BLaER1 treated with 17β-estradiol and CSF1 and Interleukin-3, amounts not matched to agents 10 nM and 100 nM (cell line): ENCODE results near the gene ERGIC2.
"Not testable (repeated sequence)": the region's sequence is repeated elsewhere in the genome, so short reads cannot be mapped to it uniquely, and the experiment has no call there.

ENCODE experiments used
- H3K27ac ChIP-seq, 11 experiments: shearing (Covaris generic); formaldehyde crosslinking; 2 replicates each; pipeline ENCODE4 v1.8.1; 2022
- H3K27me3 ChIP-seq, 11 experiments: shearing (Covaris generic); formaldehyde crosslinking; 2 replicates each; pipeline ENCODE4 v1.8.1; 2022
- H3K36me3 ChIP-seq, 11 experiments: shearing (Covaris generic); formaldehyde crosslinking; 2 replicates each; pipeline ENCODE4 v1.8.1; 2022
- H3K4me1 ChIP-seq, 10 experiments: shearing (Covaris generic); formaldehyde crosslinking; 2 replicates each; pipeline ENCODE4 v1.8.1; 2022
- H3K4me2 ChIP-seq, 11 experiments: shearing (Covaris generic); formaldehyde crosslinking; 2 replicates each; pipeline ENCODE4 v1.8.1; 2022
- H3K4me3 ChIP-seq, 10 experiments: shearing (Covaris generic); formaldehyde crosslinking; 2 replicates each; pipeline ENCODE4 v1.8.1; 2022
- H3K9ac ChIP-seq, 11 experiments: shearing (Covaris generic); formaldehyde crosslinking; 2 replicates each; pipeline ENCODE4 v1.8.1; 2022
- H3K9me3 ChIP-seq, 11 experiments: shearing (Covaris generic); formaldehyde crosslinking; replicated peaks in 1 of 11; 2 replicates each; pipeline ENCODE4 v1.8.1; 2022
- H4K20me1 ChIP-seq, 11 experiments: shearing (Covaris generic); formaldehyde crosslinking; 2 replicates each; pipeline ENCODE4 v1.8.1; 2022
- Cebpa-rat ChIP-seq, 11 experiments: shearing (Covaris generic); IDR thresholded peaks; 2 replicates each; pipeline ENCODE4 v1.8.1; 2022

ERGIC2 gene

DNA sequence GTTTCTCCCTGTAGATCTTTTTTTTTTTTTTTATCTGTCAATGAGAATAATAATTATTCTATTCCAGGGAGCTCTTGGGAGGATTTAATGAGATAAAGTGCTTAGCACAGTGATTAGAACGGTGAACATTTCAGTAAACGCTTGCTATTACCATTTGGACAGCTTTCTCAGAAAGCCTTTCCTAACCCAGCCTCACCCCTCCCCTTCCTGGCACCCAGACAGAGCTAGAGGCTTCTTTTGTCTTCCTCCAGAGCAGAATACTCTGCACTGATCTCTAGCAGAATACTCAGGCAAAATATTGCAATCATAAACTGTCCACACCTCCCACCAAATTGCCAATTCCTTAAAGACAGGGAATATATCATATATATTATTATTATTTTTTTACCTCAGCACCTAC is 66.6 kb downstream of the ERGIC2 start:
- TF ChIP-seq Cebpa-rat (IDR thresholded peaks at IDR 0.05) = no peak
- peaks cover 0 to 54% (median 14%) of the 10 kb centered on the region in 11 experiments; a peak in 11 of 22 replicates for H3K36me3 ChIP-seq
- no peaks in the 10 kb centered on the region for H4K20me1 ChIP-seq

DNA sequence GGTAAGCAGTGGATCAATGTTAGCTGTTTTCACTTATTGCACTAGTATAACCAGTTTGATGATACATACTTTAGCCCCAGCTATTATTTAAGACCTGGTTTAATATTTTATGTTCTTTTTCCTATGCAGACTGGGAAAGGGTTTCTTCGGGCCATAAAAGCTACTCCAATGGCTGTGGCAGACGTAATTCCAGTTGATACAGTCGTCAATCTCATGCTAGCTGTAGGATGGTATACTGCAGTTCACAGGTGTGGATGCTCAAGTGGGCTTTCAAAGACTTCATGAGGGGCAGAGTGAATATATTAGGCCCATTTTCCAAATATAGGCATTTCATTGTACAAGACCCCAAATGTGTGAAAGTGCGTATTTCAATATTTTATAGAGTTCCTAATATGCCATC is 70.1 kb downstream of the ERGIC2 start:
- Histone ChIP-seq H3K9ac (no peak overlapping the region), H3K4me1 (no peaks in the 10 kb centered on the region), H3K4me3 (no peak overlapping the region), H3K27me3 (no peaks in the 10 kb centered on the region), H3K9me3 (no peaks in the 10 kb centered on the region), H4K20me1 (no peaks in the 10 kb centered on the region), H3K27ac (no peak overlapping the region), H3K36me3 (peaks cover 0 to 47% (median 16%) of the 10 kb centered on the region in 11 experiments; a peak in 11 of 22 replicates), H3K4me2 (no peak overlapping the region)
- no peak for TF ChIP-seq Cebpa-rat (IDR thresholded peaks at IDR 0.05)

More for the DNA sequence above, 66.6 kb downstream of the ERGIC2 start:
- Histone ChIP-seq H3K4me2 (no peak overlapping the region), H3K9ac (no peak overlapping the region), H3K9me3 (no peaks in the 10 kb centered on the region), H3K27ac (no peak overlapping the region), H3K4me1 (peaks cover 0 to 18% (median 10%) of the 10 kb centered on the region in 10 experiments; a peak in 16 of 20 replicates), H3K27me3 (no peaks in the 10 kb centered on the region), H3K4me3 (no peak overlapping the region)

DNA sequence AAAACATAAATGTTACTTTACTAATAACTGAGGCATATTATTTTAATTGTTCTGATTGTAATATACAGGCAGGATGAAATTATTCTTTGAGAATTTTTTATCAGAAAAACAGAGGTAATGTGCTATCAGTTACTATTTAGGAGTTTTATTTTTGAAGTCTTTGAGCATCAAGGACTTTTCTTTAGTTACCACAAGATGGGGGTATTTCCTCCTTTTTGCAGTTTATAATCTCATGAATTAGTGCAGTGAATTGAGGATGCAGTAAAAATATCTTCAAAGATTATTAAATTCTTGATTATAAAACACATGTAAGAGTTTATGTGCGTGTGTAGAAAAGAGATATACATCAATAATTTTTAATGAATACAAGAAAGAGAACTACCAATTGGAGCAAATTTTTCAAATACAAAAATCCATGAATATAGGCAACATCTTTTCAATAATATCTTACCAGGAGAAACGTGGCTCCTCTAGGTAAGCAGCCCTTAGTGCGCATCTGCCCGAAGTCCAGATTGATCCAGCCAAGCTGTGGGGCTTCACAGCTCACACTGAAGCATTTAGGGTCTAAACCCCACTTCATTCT is 71.6 kb downstream of the ERGIC2 start:
- TF ChIP-seq Cebpa-rat (IDR thresholded peaks at IDR 0.05) = no peak
- no peak overlapping the region for H3K4me2 ChIP-seq
- no peaks in the 10 kb centered on the region for H3K4me1 ChIP-seq
- no peaks in the 10 kb centered on the region for H4K20me1 ChIP-seq
- H3K9me3 ChIP-seq = no peaks in the 10 kb centered on the region
- H3K9ac ChIP-seq = no peak overlapping the region
- no peaks in the 10 kb centered on the region for H3K27me3 ChIP-seq
- no peak overlapping the region for H3K4me3 ChIP-seq
- peaks cover 0 to 40% (median 16%) of the 10 kb centered on the region in 11 experiments; a peak in 11 of 22 replicates for H3K36me3 ChIP-seq
- H3K27ac ChIP-seq = no peak overlapping the region

DNA sequence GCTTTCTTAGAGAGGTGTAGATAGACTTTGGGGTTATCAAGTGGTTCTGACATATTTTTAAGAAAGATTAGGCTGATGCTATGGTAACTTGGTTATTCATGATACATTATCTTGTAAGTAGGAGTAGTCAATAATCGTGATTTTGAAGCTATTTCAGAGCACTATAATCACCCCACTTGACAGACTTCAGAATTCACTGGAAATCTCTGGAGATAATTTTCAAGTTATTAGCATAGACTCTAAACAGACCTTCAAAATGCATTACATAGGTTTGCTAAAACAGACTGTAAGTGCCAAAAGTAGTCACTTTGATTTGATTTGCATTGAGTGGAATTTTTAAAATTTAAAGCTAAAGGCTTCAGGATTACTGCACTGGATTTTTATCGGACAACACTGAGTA is 74.3 kb downstream of the ERGIC2 start:
- no peaks in the 10 kb centered on the region for H4K20me1 ChIP-seq
- H3K4me3 ChIP-seq = no peak overlapping the region
- H3K9ac ChIP-seq = no peak overlapping the region
- H3K9me3 ChIP-seq = no peaks in the 10 kb centered on the region
- H3K27ac ChIP-seq = no peak overlapping the region
- H3K4me2 ChIP-seq = no peak overlapping the region
- no peaks in the 10 kb centered on the region for H3K27me3 ChIP-seq
- no peak for TF ChIP-seq Cebpa-rat (IDR thresholded peaks at IDR 0.05)
- H3K36me3 ChIP-seq = peaks cover 0 to 25% (median 5%) of the 10 kb centered on the region in 11 experiments; a peak in 7 of 22 replicates
- H3K4me1 ChIP-seq = no peaks in the 10 kb centered on the region

GRCh38 chr12:29306266-29306665 is 74.7 kb downstream of the ERGIC2 start:
- Histone ChIP-seq H4K20me1 (no peaks in the 10 kb centered on the region), H3K4me3 (no peak overlapping the region), H3K36me3 (peaks cover 0 to 20% (median 5%) of the 10 kb centered on the region in 11 experiments; a peak in 6 of 22 replicates), H3K27me3 (no peaks in the 10 kb centered on the region), H3K9ac (no peak overlapping the region), H3K9me3 (no peaks in the 10 kb centered on the region), H3K27ac (no peak overlapping the region), H3K4me1 (no peaks in the 10 kb centered on the region), H3K4me2 (no peak overlapping the region)
- no peak for TF ChIP-seq Cebpa-rat (IDR thresholded peaks at IDR 0.05)

GRCh38 chr12:29304388-29304787 is 76.6 kb downstream of the ERGIC2 start:
- Histone ChIP-seq H3K36me3 (peaks cover 0 to 14% (median 0%) of the 10 kb centered on the region in 11 experiments; a peak in 4 of 22 replicates), H3K4me2 (no peak overlapping the region), H3K9ac (no peak overlapping the region), H3K9me3 (no peaks in the 10 kb centered on the region), H3K4me3 (no peak overlapping the region), H3K27ac (no peak overlapping the region), H4K20me1 (no peaks in the 10 kb centered on the region), H3K27me3 (no peaks in the 10 kb centered on the region), H3K4me1 (no peaks in the 10 kb centered on the region)
- no peak for TF ChIP-seq Cebpa-rat (IDR thresholded peaks at IDR 0.05)

- no peak for TF ChIP-seq Cebpa-rat (IDR thresholded peaks at IDR 0.05)
- H3K27ac ChIP-seq = no peak overlapping the region
- no peaks in the 10 kb centered on the region for H4K20me1 ChIP-seq
Observed at GRCh38 chr12:29301114-29301513, 79.9 kb downstream of the ERGIC2 start.

DNA sequence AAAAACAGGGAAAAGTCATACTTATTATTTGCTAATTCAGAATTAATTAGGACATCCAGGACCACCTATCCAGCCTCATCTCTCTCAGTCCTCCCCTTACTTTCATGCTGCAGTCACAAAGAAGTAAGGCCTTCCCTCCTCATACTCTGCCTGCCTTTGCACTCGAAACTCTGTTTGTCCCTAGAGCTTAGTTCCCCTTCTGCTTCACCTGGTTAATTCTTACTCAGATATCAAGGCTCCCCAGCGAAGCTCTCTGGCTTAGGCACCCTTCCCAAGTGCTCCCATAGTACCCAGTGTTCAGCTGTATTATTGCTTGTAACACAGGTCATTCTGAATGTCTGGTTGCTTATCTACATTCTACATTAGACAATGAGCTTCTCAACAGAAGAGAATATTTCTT is 81.3 kb downstream of the ERGIC2 start:
- no peak overlapping the region for H3K4me2 ChIP-seq
- H3K36me3 ChIP-seq = 0 out of 22 replicates have a peak, but pooled peaks cover 0 to 6% (median 0%) of the 10 kb centered on the region in 11 experiments
- H3K27ac ChIP-seq = no peak overlapping the region
- no peaks in the 10 kb centered on the region for H3K9me3 ChIP-seq
- no peaks in the 10 kb centered on the region for H3K4me1 ChIP-seq
- no peaks in the 10 kb centered on the region for H3K27me3 ChIP-seq
- no peak for TF ChIP-seq Cebpa-rat (IDR thresholded peaks at IDR 0.05)
- H3K9ac ChIP-seq = no peak overlapping the region
- H4K20me1 ChIP-seq = no peaks in the 10 kb centered on the region
- H3K4me3 ChIP-seq = no peak overlapping the region

More at GRCh38 chr12:29301114-29301513, 79.9 kb downstream of the ERGIC2 start:
- Histone ChIP-seq H3K9ac (no peak overlapping the region), H3K4me3 (no peak overlapping the region), H3K4me2 (no peak overlapping the region), H3K36me3 (0 out of 22 replicates have a peak, but pooled peaks cover 0 to 6% (median 0%) of the 10 kb centered on the region in 11 experiments), H3K4me1 (no peaks in the 10 kb centered on the region), H3K9me3 (no peaks in the 10 kb centered on the region), H3K27me3 (no peaks in the 10 kb centered on the region)

GRCh38 chr12:29291226-29291625 is 89.7 kb downstream of the ERGIC2 start:
- no peak overlapping the region for H3K27ac ChIP-seq
- no peaks in the 10 kb centered on the region for H3K27me3 ChIP-seq
- no peak for TF ChIP-seq Cebpa-rat (IDR thresholded peaks at IDR 0.05)
- H4K20me1 ChIP-seq = no peaks in the 10 kb centered on the region
- H3K4me2 ChIP-seq = peak overlapping the region in 4 of 11 experiments; percentile 13 to 60 (median 34); a peak in 5 of 22 replicates
- no peak overlapping the region for H3K4me3 ChIP-seq
- H3K4me1 ChIP-seq = peaks cover 0 to 11% (median 2%) of the 10 kb centered on the region in 10 experiments; a peak in 6 of 20 replicates
- no peak overlapping the region for H3K9ac ChIP-seq
- peaks cover 7 to 26% (median 18%) of the 10 kb centered on the region in 11 experiments; a peak in 19 of 22 replicates for H3K9me3 ChIP-seq
- peaks cover 0 to 13% (median 0%) of the 10 kb centered on the region in 11 experiments; a peak in 5 of 22 replicates for H3K36me3 ChIP-seq

DNA sequence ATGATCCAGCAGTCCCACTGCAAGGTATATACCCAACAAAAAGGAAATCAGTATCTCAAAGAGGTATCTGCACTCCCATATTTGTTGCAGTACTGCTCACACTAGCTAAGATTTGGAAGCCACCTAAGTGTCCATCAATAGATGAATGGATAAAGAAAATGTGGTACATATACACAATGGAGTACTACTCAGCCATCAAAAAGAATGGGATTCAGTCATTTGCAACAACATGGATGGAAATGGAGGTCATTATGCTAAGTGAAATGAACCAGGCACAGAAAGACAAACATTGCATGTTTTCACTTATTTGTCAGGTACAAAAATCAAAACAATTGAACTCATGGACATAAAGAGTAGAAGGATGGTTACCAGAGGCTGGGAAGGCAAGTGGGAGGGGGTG is 90.5 kb downstream of the ERGIC2 start:
- not testable (repeated sequence) for H3K27ac ChIP-seq

More for the DNA sequence above, 90.5 kb downstream of the ERGIC2 start:
- not testable (repeated sequence) for H4K20me1 ChIP-seq, H3K9ac ChIP-seq, H3K4me2 ChIP-seq, H3K27me3 ChIP-seq, H3K4me3 ChIP-seq
- H3K36me3 ChIP-seq = peaks cover 0 to 13% (median 0%) of the 10 kb centered on the region in 11 experiments; a peak in 5 of 22 replicates
- peaks cover 0 to 17% (median 5%) of the 10 kb centered on the region in 10 experiments; a peak in 6 of 20 replicates for H3K4me1 ChIP-seq
- H3K9me3 ChIP-seq = peaks cover 7 to 26% (median 18%) of the 10 kb centered on the region in 11 experiments; a peak in 19 of 22 replicates
